ENCODE data around the gene JAZF1.

The JAZF1 gene

DNA sequence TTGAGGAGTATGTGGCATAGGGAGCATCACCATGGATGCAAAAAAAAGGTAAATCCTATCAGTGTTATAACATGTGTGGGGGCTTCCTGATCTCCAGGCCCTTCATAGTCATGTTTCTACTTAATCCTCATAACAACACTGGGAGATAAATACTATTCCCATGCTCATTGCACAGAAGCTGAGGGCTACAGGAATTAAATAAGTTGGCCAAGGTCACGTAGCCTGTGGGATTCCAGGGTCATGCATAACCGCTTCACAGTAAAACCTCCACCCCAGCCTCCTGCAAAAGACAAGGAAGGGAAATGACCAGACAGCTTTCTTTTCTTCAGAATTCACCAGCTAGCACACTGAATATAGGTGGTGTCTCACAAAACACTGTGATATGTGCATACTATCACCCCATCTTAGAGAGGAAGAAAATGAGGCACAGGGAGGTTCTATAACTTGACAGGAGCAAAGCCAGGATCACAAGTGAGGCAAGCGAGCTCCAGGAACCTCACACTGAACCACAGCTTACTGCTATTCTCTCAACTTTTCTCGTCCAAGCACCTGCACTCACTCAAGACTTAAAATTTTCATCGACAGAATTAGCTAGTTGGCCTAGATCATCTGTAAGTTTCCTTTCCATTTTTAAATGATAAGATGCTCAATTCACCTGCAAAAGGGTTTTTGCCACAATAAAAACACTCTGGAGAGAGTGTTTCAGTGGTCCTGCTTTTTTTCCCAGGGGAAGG lies 13.4 kb downstream of the JAZF1 start:
- DNase-seq (ENCODE audit: low spot score) (peak; percentile 23), FAIRE-seq (peak; percentile 77)

DNA sequence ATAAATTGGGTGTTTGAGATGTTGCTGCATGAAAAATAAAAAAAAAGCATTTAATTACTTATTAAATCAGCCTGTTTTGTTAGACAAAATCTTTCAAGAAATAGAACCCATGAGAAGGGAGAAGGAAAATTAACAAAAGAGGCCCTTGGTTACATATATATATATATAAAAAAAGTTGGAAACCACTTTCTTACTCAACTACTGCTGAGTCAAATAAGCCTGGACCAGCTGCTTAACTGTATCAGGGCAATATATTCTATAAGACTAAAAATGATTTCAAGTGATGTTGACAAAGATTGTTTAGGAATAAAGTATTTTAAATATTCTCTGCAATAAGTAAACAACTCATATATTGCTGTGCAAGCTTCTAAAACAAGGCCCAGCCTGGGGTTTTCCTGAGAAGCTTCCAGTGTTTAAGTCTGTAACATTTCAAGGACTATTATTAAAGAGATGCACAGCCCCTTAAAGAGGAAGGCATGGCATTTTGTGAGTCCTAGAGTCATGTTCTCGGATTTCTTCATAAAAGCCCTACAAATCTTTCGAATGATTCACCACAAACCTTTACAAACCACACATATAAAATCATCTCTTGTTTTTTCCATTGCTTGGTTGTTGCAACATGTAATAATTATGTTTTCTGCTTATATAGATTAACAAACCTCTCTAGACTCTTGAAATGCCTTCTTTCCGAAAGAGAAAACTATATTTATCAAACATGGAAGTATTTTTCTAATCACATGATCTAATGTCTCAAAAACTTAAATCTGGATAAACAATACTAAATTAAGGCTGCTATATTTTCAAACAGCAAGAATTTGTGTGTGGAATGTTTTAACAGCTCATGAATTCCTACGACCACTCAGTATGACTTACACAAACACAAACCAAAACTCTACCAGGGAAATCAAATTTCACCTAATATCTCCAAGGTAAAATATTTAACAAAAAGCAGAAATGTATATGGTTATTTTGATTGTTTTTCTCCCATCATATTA lies 14.3 kb downstream of the JAZF1 start:
- no peak for DNase-seq (ENCODE audit: low spot score)
- FAIRE-seq: peak; percentile 65

GRCh38 chr7:28165261-28165660 lies 15.3 kb downstream of the JAZF1 start:
- FAIRE-seq (no peak), DNase-seq (ENCODE audit: low spot score) (no peak)

DNA sequence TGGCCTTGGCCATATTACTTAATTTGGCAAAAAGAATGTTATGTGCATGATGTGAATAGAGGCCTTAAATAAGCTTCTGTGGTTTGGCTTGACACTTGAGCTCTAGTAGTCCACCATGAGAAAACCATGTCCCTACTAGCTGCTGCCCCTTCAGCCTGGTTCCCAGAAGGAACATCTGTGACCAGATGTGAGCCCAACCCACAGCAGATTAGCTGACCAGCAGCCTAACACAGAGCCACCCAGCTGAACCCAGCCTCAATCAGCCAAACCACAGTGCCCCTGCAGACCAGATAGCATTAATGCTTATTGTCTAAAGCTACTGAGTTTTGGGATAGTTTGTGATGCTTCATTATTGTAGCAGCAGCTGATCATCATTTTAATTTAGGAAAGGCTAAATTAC lies 16.6 kb downstream of the JAZF1 start:
- DNase-seq (ENCODE audit: low spot score) (no peak), FAIRE-seq (no peak)

GRCh38 chr7:28161331-28161730 lies 19.3 kb downstream of the JAZF1 start:
- no peak for FAIRE-seq
- no peak for DNase-seq (ENCODE audit: low spot score)

DNA sequence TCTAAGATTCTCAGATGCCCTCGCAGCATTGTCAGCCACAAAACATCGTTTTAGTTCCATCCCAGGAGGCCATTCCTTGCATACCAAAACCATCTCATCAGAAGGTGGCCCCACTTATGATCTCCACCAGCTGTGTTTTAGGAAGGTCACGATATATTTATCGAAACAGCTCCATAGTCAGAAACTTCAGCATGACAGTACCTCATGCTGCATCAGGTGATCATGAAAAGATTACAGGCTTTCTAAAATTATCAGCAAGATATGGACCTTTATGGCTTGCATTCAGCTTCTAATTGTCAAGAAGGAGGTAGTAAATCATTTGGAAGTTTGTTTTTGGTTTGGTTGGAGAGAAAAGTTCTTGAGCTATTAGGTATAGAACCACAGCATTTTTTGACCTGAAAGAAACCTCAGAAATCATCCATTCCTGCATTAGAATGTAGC lies 20.0 kb downstream of the JAZF1 start:
- DNase-seq (ENCODE audit: low spot score) (no peak), FAIRE-seq (no peak)

DNA sequence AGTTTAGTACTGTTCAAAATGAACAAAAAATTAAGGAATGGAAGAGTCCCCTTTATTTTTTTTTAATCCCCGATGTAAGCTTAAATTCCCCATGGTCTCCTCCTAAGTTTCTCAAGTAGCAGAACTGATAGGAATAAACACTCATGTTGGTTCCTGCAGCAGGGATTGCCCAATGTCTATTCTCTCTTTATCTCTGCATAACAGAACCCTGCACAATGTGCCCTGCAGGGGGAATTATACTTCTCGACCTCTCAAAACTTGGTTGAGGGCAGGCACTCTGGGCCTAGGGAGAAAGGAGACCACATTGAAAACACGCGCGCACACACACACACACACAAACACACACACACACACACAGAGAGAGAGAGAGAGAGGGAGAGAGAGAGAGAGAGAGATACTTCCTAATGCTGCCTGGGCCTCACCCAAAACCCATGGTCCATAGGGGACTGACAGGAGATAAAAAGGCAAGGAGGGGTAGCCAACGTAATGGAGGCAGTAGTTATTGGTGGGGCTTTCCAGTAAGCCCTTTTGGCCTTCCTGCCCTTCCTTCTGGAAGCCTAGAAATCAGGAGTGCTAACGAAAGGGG lies 22.7 kb downstream of the JAZF1 start:
- no peak for FAIRE-seq

GRCh38 chr7:28157076-28157745 lies 23.4 kb downstream of the JAZF1 start:
- FAIRE-seq (no peak), DNase-seq (ENCODE audit: low spot score) (no peak)

More for the DNA sequence above, 22.7 kb downstream of the JAZF1 start:
- DNase-seq (ENCODE audit: low spot score): no peak

GRCh38 chr7:28156401-28156800 lies 24.2 kb downstream of the JAZF1 start:
- no peak for DNase-seq (ENCODE audit: low spot score)
- no peak for FAIRE-seq

GRCh38 chr7:28155964-28156363 lies 24.6 kb downstream of the JAZF1 start:
- DNase-seq (ENCODE audit: low spot score): no peak
- no peak for FAIRE-seq

- FAIRE-seq (no peak), DNase-seq (ENCODE audit: low spot score) (no peak)
Measured at GRCh38 chr7:28155019-28155660, 25.5 kb downstream of the JAZF1 start.

DNA sequence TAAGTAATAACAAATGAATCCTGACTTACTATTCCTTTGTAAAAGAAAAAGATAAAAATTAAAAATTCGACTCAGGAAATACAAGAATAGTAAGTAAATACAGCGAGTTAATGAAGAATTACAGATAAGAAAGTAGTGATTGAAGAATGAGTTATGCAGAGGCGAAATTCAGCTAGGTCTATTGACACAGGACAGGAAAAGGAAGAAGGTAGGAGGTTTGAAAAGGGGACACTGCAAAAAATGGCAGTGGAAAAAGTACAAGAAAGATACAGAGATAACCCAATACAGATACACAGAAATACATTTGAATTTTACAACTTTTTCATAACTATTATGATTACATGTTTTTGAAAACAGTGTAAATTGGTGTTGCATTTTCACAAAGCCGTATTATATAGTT lies 28.0 kb downstream of the JAZF1 start:
- no peak for FAIRE-seq

GRCh38 chr7:28151965-28152364 lies 28.6 kb downstream of the JAZF1 start:
- no peak for FAIRE-seq
- no peak for DNase-seq (ENCODE audit: low spot score)

More for the DNA sequence above, 28.0 kb downstream of the JAZF1 start:
- DNase-seq (ENCODE audit: low spot score): no peak

DNA sequence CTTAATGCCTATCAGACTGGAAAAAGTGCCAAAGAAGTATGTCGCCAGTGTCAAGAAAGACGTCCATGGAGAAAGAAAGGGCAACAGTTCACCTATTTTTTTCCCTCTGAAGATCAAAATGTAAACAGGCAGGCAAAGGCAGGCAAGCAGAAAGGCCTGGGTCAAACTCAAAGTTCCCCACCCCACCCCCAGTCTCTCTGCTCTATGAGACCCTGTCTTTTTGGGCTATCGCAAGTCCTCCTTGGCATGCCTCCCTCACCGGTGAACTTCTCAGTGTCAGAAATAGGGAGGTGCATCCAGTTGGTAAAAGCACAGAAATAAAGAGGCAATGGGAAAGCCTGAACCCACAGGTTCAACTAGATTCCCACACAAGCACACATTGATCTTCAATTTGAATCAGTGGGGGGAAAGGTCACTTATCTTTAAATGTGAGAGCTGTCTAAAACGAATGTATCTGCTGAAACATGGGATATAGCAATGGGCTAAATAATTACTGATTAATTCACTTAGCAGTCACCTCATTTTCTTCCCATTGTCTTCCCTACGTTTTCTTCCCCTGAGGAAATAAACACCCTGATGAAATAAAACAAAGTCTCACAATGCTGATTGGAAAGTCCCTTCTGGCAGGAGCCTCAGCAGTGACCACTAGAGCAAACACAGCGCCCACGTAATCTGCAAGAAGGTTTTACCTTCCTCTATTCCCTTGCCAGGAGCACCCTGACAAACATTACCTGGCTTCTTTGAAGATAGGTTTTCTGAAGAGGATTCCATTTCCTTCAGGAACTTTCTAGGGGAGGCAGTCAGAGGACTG lies 31.1 kb downstream of the JAZF1 start:
- DNase-seq (ENCODE audit: low spot score): no peak
- FAIRE-seq: no peak

GRCh38 chr7:28145931-28146330 lies 34.7 kb downstream of the JAZF1 start:
- DNase-seq (ENCODE audit: low spot score) (no peak), FAIRE-seq (no peak)

GRCh38 chr7:28145090-28145626 lies 35.4 kb downstream of the JAZF1 start:
- FAIRE-seq (no peak), DNase-seq (ENCODE audit: low spot score) (no peak)

GRCh38 chr7:28144266-28144665 lies 36.3 kb downstream of the JAZF1 start:
- DNase-seq (ENCODE audit: low spot score): no peak
- FAIRE-seq: no peak

DNA sequence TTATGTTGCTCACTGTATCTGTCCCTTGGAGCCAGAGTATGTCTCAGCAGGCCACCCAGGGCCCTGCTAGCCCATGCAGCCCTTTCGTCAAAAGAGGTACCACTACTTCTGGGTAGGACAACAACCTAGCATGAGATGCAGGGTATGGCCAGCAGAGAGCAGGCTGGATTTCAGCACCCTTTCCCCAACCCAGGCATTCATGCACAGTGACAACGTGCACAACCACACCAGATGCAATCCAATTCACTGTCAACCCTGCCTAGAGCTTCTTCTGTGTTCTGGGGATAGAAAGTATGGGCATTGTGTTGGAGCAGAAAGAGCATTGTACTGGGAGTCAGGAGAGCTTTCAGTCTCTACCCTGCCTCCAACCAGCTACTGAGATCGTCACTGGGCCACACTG lies 37.9 kb downstream of the JAZF1 start:
- DNase-seq (ENCODE audit: low spot score) (no peak), FAIRE-seq (no peak)

DNA sequence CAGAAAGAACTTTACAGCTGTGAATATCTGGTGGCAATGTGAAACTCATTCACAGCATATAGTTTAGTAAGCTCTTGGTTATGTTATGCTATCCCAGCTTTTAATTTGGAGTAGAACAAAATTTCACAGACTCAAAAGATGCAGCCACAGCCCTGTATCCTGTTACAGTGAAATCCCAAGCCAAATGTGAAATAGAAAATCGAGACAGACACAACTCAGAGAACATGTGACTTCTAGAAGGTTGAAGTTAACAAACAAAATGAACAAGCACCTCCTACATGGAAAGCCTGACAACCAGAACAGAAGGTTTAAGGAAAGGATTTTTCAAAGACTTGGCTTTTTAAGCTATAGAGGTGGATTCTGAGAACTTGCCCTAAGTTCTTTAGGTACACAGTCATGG lies 39.6 kb downstream of the JAZF1 start:
- no peak for DNase-seq (ENCODE audit: low spot score)
- FAIRE-seq: no peak

DNA sequence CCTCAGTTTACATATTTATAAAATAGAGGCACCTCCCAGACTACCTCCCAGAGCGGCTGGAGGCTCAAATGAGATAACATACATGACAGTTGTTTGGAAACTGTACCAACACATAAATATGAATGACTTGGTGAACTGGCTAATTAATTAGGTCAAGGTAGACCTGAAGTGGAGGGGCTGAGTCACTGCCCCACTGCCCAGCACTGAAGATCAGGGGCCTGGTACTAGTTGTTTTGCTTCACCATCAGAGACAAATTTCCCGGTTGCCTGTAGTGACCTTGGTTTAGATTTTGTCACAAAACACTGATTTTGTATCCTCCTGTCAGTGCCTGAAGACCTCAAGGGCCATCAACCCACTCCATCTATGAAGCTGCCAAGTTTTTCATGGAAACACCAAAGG lies 41.8 kb downstream of the JAZF1 start:
- DNase-seq (ENCODE audit: low spot score): no peak
- FAIRE-seq: no peak
